Trophoblast cell (in vitro differentiated cells and primary cell): ENCODE data around the gene FER.

Experiments
- DNase-seq, 2 donors: peaks; one replicate each; pipeline ENCODE4 v3.0.0-alpha.2; 2016
- H2AFZ ChIP-seq: 2 replicates; pipeline ENCODE4 v1.6.1; 2013; ENCODE audit warnings: low read length, moderate library complexity, mild to moderate bottlenecking; ENCODE audit not compliant: insufficient read depth, poor library complexity
- H2AK5ac ChIP-seq: 2 replicates; pipeline ENCODE4 v1.6.1; 2013; ENCODE audit warnings: mild to moderate bottlenecking, low read length
- H2BK120ac ChIP-seq: 2 replicates; pipeline ENCODE4 v1.6.1; 2013; ENCODE audit warnings: low read length, mild to moderate bottlenecking, moderate library complexity; ENCODE audit not compliant: insufficient read depth, poor library complexity
- H2BK12ac ChIP-seq: 2 replicates; pipeline ENCODE4 v1.6.1; 2013; ENCODE audit warnings: mild to moderate bottlenecking, low read length, moderate library complexity
- H2BK5ac ChIP-seq: 2 replicates; pipeline ENCODE4 v1.6.1; 2013; ENCODE audit warnings: low read length, low read depth, moderate library complexity, mild to moderate bottlenecking; ENCODE audit not compliant: poor library complexity
- H3K14ac ChIP-seq: 2 replicates; pipeline ENCODE4 v1.6.1; 2013; ENCODE audit warnings: mild to moderate bottlenecking, low read length
- H3K18ac ChIP-seq: 2 replicates; pipeline ENCODE4 v1.6.1; 2013; ENCODE audit warnings: mild to moderate bottlenecking, low read length
- H3K23ac ChIP-seq: 2 replicates; pipeline ENCODE4 v1.6.1; 2013; ENCODE audit warnings: low read length
- H3K27ac ChIP-seq: 2 replicates; pipeline ENCODE4 v1.5.1; 2013; ENCODE audit warnings: low read depth, mild to moderate bottlenecking, inconsistent platforms, low read length, moderate library complexity
- H3K27me3 ChIP-seq: 2 replicates; pipeline ENCODE4 v1.6.1; 2013; ENCODE audit warnings: inconsistent platforms, mild to moderate bottlenecking, low read length, moderate library complexity; ENCODE audit not compliant: insufficient read depth
- H3K36me3 ChIP-seq, 2 experiments: 1 replicate in 1 of 2; 2 replicates in 1 of 2; pipeline ENCODE4 v1.6.1; 2013; ENCODE audit warnings: low read length in 2 of 2, mild to moderate bottlenecking in 2 of 2, moderate library complexity in 1 of 2; ENCODE audit not compliant: insufficient read depth in 2 of 2, control insufficient read depth in 1 of 2
- H3K4ac ChIP-seq: 2 replicates; pipeline ENCODE4 v1.6.1; 2013; ENCODE audit warnings: low read depth, mild to moderate bottlenecking, low read length, moderate library complexity
- H3K4me1 ChIP-seq, 2 experiments: 1 replicate in 1 of 2; 2 replicates in 1 of 2; pipeline ENCODE4 v1.6.1; 2013; ENCODE audit warnings: low read length in 2 of 2, mild to moderate bottlenecking in 2 of 2, moderate library complexity in 1 of 2; ENCODE audit not compliant: insufficient read depth in 2 of 2, control insufficient read depth in 1 of 2
- H3K4me2 ChIP-seq: 2 replicates; pipeline ENCODE4 v1.6.1; 2013; ENCODE audit warnings: inconsistent platforms, mild to moderate bottlenecking, low read length, moderate library complexity
- H3K4me3 ChIP-seq: 2 replicates; pipeline ENCODE4 v1.5.1; 2013; ENCODE audit warnings: mild to moderate bottlenecking, low read depth, low read length, inconsistent platforms
- H3K79me1 ChIP-seq: one replicate; pipeline ENCODE4 v1.6.1; 2013; ENCODE audit warnings: low read length
- H3K79me2 ChIP-seq: 2 replicates; pipeline ENCODE4 v1.6.1; 2013; ENCODE audit warnings: low read length, mild to moderate bottlenecking; ENCODE audit not compliant: control insufficient read depth, insufficient read depth, poor library complexity
- H3K9ac ChIP-seq: 2 replicates; pipeline ENCODE4 v1.6.1; 2013; ENCODE audit warnings: mild to moderate bottlenecking, low read length
- H3K9me3 ChIP-seq: 2 replicates; pipeline ENCODE4 v1.6.1; 2013; ENCODE audit warnings: low read depth, mild to moderate bottlenecking, control low read depth, inconsistent platforms, low read length; ENCODE audit not compliant: insufficient read depth
- H4K12ac ChIP-seq: 2 replicates; pipeline ENCODE4 v1.6.1; 2013; ENCODE audit warnings: low read depth, mild to moderate bottlenecking, low read length, moderate library complexity
- H4K8ac ChIP-seq: 2 replicates; pipeline ENCODE4 v1.6.1; 2013; ENCODE audit warnings: low read depth, mild to moderate bottlenecking, low read length, moderate library complexity
- H4K91ac ChIP-seq: one replicate; pipeline ENCODE4 v1.6.1; 2013; ENCODE audit warnings: low read depth, mild to moderate bottlenecking, low read length, moderate library complexity
- WGBS: extraction: QIAGEN DNeasy Blood & Tissue Kit; methylation state at CpG from one replicate; pipeline ENCODE4 v1.1.7; 2013; ENCODE audit warnings: missing lambda C conversion rate; ENCODE audit not compliant: insufficient read length, insufficient coverage; ENCODE audit errors: extremely low coverage; 5-methylcytosine and 5-hydroxymethylcytosine counted together

The FER gene

DNA sequence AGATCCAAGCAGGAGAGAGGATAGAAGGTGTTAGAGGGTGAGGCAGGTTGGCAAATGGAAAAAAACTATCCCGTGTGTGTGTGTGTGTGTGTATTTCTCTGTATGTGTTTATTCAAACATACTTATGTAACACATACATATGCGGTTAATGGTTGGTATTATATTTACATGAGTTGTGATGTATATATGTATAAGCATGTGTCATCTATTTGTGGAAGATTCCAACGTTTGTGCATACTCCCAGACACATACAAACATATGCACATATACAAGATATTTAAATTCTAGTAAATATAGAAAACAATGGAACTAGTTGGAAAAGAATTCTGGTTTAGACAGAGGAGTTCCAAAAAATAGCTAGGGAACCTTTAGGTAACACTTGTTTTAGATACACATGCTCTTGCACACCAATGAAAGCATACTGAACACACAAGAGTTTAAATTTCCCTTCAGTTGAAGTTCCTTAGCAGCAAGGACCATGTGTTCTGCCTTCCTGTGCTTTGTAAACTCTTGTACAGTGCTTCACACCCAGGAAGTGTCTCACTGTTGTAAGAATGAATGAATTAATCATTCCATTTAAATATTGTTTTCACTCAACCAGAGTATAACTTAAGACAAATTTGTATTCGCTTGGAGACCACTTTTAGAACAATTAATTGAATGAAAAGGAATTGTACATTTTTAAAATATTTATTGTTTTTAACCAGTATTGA is 257.8 kb downstream of the FER start:
- no peak overlapping the region for H4K91ac ChIP-seq
- H3K4ac ChIP-seq = no peak overlapping the region
- H4K8ac ChIP-seq = no peak overlapping the region
- H3K4me3 ChIP-seq = no peak overlapping the region
- no peak overlapping the region for H2AFZ ChIP-seq
- no peak overlapping the region for H3K14ac ChIP-seq
- H2BK120ac ChIP-seq = no peak overlapping the region
- no CpG with 5 or more reads among the region's 4 CpGs for WGBS
- no peaks in the 10 kb centered on the region for H3K9me3 ChIP-seq
- no peak overlapping the region for H3K4me2 ChIP-seq
- no peaks in the 10 kb centered on the region for H3K27me3 ChIP-seq
- H3K9ac ChIP-seq = no peak overlapping the region
- H2BK12ac ChIP-seq = no peak overlapping the region
- H3K79me2 ChIP-seq = no peaks in the 10 kb centered on the region
- H3K18ac ChIP-seq = no peak overlapping the region
- no peak overlapping the region for H4K12ac ChIP-seq
- no peak overlapping the region for H3K23ac ChIP-seq
- no peak for DNase-seq
- H3K79me1 ChIP-seq = no peaks in the 10 kb centered on the region
- no peaks in the 10 kb centered on the region for H3K4me1 ChIP-seq
- H2AK5ac ChIP-seq = no peak overlapping the region
- no peak overlapping the region for H2BK5ac ChIP-seq
- no peaks in the 10 kb centered on the region for H3K36me3 ChIP-seq
- H3K27ac ChIP-seq = no peak overlapping the region

GRCh38 chr5:109006129-109006528 is 258.4 kb downstream of the FER start:
- H3K9me3 ChIP-seq = no peaks in the 10 kb centered on the region
- H3K4me3 ChIP-seq = no peak overlapping the region
- H4K91ac ChIP-seq = no peak overlapping the region
- H3K23ac ChIP-seq = no peak overlapping the region
- no peak overlapping the region for H3K4me2 ChIP-seq
- no peak overlapping the region for H4K8ac ChIP-seq
- H3K4me1 ChIP-seq = no peaks in the 10 kb centered on the region
- no peaks in the 10 kb centered on the region for H3K27me3 ChIP-seq
- no peak overlapping the region for H3K9ac ChIP-seq
- H3K79me2 ChIP-seq = no peaks in the 10 kb centered on the region
- no peak overlapping the region for H2BK5ac ChIP-seq
- H2BK12ac ChIP-seq = no peak overlapping the region
- no peak for DNase-seq
- no peak overlapping the region for H2AK5ac ChIP-seq
- no CpG with 5 or more reads among the region's 6 CpGs for WGBS
- no peak overlapping the region for H3K18ac ChIP-seq
- no peak overlapping the region for H4K12ac ChIP-seq
- no peak overlapping the region for H2BK120ac ChIP-seq
- no peaks in the 10 kb centered on the region for H3K36me3 ChIP-seq
- no peak overlapping the region for H3K27ac ChIP-seq
- H3K14ac ChIP-seq = no peak overlapping the region
- H3K4ac ChIP-seq = no peak overlapping the region
- no peak overlapping the region for H2AFZ ChIP-seq
- H3K79me1 ChIP-seq = no peaks in the 10 kb centered on the region

GRCh38 chr5:109016300-109016699 is 268.6 kb downstream of the FER start:
- Histone ChIP-seq H3K9me3 (no peaks in the 10 kb centered on the region), H3K4me3 (no peak overlapping the region), H3K79me2 (no peaks in the 10 kb centered on the region), H3K27ac (no peak overlapping the region), H2BK12ac (no peak overlapping the region), H4K12ac (no peak overlapping the region), H4K8ac (no peak overlapping the region), H3K27me3 (no peaks in the 10 kb centered on the region), H2BK5ac (no peak overlapping the region), H3K9ac (no peak overlapping the region), H3K4me2 (no peak overlapping the region), H4K91ac (no peak overlapping the region), H3K4me1 (no peaks in the 10 kb centered on the region), H3K18ac (no peak overlapping the region), H2AFZ (no peak overlapping the region), H2AK5ac (no peak overlapping the region), H2BK120ac (no peak overlapping the region), H3K14ac (no peak overlapping the region), H3K36me3 (no peaks in the 10 kb centered on the region), H3K23ac (no peak overlapping the region), H3K79me1 (no peaks in the 10 kb centered on the region), H3K4ac (no peak overlapping the region)
- WGBS = no CpG with 5 or more reads among the region's 1 CpG
- DNase-seq = no peak

DNA sequence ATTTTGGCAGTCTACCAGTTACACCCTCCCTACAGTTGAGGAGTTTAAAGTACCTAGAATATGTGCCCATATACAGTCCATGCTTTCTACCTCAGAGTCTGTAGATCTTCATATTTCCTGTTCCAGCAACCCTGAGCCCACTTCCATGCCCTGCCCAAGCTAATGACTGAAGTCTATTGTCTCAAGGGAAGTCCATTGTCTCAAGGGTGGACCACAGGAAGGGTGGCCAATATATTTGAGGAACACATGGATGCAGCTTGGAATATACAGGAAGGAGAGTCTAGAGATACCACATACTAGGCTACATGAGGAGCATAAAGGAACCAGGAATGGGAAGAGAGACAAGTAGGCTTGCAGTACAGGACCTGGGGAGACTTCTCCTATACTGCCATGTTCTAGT is 274.4 kb downstream of the FER start:
- H3K4me3 ChIP-seq = no peak overlapping the region
- no peak overlapping the region for H3K23ac ChIP-seq
- H4K12ac ChIP-seq = no peak overlapping the region
- H3K4me2 ChIP-seq = no peak overlapping the region
- H3K36me3 ChIP-seq = peaks cover 0 to 3% of the 10 kb centered on the region in 2 experiments
- no peak overlapping the region for H2BK12ac ChIP-seq
- no peak overlapping the region for H3K18ac ChIP-seq
- no peak overlapping the region for H3K9ac ChIP-seq
- no peaks in the 10 kb centered on the region for H3K9me3 ChIP-seq
- no peak overlapping the region for H4K8ac ChIP-seq
- no peak overlapping the region for H2AK5ac ChIP-seq
- H2BK120ac ChIP-seq = no peak overlapping the region
- no peak overlapping the region for H3K14ac ChIP-seq
- H3K27ac ChIP-seq = no peak overlapping the region
- H3K4ac ChIP-seq = no peak overlapping the region
- no peaks in the 10 kb centered on the region for H3K4me1 ChIP-seq
- H4K91ac ChIP-seq = no peak overlapping the region
- no peak overlapping the region for H2AFZ ChIP-seq
- H3K79me1 ChIP-seq = no peaks in the 10 kb centered on the region
- no peaks in the 10 kb centered on the region for H3K27me3 ChIP-seq
- no peaks in the 10 kb centered on the region for H3K79me2 ChIP-seq
- no peak overlapping the region for H2BK5ac ChIP-seq
- DNase-seq = no peak
